GM19043 (cell line): Measurements from ENCODE around the gene TANC1.

Source experiments
- ATAC-seq: cut with Tn5 transposase; IDR thresholded peaks from one replicate; pipeline ENCODE4 v1.9.1; 2021; ENCODE audit warnings: low read depth; ENCODE audit not compliant: unreplicated experiment

Gene TANC1

DNA sequence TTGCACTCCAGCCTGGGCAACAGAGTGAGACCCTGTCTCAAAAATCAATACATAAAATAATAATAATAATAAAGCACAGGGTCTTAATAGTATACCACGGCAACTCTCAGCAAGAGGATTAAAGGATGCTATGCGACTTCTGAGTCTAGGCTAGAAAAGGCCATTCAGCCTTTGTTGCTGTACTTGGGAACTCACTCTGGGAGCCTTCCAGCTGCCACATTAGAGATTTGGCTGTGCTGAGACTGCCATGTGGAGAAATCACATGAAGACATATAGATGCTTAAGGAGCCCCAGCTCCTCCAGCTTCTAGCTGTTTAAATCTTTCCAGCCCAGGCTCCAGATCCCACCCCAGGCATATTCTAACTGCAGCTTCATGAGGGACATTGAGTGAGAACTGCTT, 8.2 kb upstream of the TANC1 start:
- no peak for ATAC-seq

- no peak for ATAC-seq
These were observed 6.4 kb upstream of the TANC1 start for GRCh38 chr2:158962074-158962473.

DNA sequence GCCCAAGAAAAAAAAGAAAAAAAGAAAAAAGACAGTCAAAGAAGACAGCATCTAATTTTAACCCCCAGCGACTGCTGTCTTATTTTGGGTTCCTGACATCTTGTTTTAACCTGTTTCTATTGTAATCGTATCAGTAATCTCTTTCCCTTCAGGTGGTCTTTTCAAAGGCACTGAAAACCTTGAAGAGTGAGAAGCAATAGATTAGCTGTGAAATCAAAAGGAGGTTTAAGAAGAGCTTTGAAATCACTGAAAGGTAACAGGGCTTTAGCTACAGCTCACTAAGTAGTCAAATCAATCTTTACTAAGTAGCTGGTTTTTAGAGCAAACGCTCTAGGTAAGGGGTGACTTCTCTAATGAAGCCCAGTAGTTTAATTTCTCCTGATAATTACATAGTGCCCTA, 5.4 kb upstream of the TANC1 start:
- ATAC-seq = no peak

GRCh38 chr2:158965107-158965506, 3.3 kb upstream of the TANC1 start:
- no peak for ATAC-seq

GRCh38 chr2:158965641-158966040, 2.8 kb upstream of the TANC1 start:
- no peak for ATAC-seq

DNA sequence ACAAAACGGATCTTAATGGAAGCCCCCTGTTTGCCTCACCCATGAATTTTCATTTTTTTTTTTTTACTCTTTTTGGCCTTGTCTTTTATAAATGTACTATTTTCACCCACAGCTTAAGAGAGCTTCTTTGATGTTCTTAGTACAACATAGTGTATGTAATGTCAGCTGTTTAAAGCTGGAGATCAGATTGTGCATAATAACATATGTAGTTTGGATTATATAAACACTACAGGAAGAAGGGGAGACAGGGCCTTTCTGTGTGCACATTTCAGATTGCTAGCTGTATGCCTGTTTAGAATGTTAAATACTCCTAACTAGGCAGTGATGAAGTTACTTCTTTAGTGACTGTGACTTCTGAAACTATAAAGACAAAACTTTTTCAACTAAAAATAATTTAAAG, 2.1 kb upstream of the TANC1 start:
- no peak for ATAC-seq

DNA sequence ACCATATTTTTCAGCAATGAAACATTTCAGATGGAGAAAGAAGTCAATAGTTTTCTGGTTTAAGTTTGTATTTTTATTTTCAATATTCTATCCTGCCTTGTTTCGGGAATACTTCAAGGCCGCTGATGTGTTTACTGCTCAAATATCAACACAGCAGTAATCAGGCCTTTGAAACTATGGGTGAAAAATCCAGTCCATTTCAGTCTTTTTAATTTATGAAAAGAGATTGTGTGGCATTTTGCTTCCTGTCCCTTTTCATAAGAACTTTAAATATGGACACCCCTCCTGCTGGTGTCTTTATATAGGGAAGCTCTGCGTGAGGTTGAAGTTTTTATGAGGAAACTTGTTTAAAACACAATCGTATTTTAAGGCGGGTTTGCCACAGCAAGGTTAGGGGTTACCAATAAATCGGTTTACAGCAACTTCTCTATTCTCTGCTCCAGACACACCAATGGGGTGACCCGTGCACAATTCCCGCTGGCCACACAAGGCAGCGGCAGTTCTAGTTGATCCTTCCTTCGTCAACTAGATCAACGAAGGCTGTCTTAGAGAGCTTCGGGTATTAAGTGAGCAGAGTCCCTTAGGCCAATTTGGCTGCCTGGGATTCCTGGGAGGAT, 1.2 kb upstream of the TANC1 start:
- no peak for ATAC-seq

DNA sequence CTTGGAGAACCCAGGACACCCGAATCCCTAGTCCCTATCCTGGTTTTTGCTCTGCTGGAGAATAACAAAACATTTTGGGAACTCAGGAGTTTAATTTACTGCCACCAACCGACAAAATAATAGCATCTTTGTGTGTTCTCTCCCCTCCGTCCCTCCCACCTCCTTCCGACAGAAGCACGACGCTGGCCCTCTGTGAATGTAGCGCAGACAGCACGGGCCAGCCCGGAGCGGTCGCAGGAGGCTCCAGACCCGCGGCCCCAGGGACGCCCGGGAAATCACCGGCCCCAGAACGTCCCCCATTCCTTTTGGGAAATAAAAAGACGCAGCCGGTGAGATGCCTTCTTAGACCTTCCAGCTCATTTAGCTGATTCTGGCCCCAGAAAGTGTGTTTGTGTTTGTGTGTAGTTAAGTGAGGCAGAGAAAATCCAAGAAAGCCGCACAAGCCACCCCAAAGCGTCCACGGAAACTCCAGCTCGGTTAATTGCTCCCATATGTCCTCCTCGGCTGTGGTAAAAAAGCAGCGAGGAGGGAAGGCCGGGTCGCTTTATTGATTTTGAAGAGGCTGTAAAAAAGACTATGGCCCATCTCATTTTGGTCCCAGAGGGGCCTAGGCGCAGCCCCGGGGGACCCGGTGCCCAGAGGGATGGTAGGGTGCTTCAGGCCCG, 577 bp upstream of the TANC1 start:
- ATAC-seq = no peak

- no peak for ATAC-seq
These were observed 798 bp downstream of the TANC1 start for GRCh38 chr2:158969162-158969714.

DNA sequence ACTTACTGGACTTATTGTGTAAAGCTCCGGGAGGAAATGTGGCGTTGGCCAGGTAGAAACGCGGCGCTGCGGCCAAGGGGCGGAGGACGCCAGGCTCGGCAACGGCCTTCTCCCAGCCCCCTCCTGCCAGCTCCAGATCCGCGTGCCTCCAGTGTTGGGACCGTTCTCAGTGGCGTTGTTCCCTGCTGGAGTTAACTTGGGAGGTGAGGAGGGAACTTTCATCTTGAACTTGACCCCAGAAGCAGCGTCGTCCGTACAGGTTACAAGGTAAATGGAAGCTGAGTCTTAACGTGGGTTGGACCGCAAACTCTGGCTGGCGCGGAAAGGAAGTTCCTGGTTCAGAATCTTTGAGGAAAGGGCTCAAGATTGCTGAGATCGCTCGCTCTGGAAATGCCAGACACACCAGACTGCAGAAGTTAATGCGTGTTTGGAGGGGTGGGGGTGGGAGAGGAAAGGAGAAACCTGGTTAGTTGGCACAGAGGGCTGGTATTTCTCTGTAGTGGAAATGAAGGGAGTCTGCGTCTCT, 1.3 kb downstream of the TANC1 start:
- no peak for ATAC-seq

GRCh38 chr2:158970241-158970751, 1.9 kb downstream of the TANC1 start:
- no peak for ATAC-seq

- ATAC-seq = no peak
These were observed 4.9 kb downstream of the TANC1 start for GRCh38 chr2:158973116-158973956.

GRCh38 chr2:158975271-158975921, 7.0 kb downstream of the TANC1 start:
- no peak for ATAC-seq

- ATAC-seq = no peak
These were observed 11.3 kb downstream of the TANC1 start for GRCh38 chr2:158979772-158980171.

- ATAC-seq = no peak
These were observed 16.2 kb downstream of the TANC1 start for GRCh38 chr2:158984604-158985135.

DNA sequence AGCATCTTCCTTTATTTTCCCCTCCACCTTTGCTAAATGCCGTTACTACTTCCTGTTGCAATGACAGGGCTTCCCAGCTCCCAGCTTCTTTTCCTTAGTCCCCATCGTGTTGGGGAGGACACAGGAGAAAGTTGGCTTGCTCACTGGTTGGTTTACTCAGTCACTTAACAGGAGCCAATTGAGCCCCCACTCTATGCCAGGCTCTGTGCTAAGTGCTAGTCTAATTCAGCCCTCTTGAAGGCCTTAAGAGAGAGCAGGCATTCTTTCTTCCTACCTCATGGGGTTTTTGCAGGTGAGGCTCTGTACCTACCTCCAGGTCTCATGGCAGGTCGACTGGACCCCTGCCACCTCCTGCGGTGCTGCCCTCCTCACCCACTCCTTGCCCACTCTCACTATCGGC, 20.1 kb downstream of the TANC1 start:
- ATAC-seq = no peak

DNA sequence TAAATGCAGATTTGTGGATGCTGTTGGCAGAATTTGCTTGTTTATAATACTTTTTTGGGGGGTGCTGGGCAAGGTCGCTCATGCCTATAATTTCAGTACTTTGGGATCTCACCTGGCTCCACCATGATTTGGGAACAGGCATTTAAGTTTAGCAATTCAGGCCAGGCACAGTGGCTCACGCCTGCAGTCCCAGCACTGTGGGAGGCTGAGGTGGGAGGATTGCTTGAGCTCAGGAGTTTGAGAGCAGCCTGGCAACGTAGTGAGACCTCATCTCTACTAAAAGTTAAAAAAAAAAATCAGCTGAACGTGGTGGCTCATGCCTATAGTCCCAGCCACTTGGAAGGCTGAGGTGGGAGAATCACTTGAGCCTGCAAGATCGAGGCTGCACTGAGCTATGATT, 20.7 kb downstream of the TANC1 start:
- ATAC-seq = no peak

GRCh38 chr2:158990397-158991214, 22.2 kb downstream of the TANC1 start:
- no peak for ATAC-seq

DNA sequence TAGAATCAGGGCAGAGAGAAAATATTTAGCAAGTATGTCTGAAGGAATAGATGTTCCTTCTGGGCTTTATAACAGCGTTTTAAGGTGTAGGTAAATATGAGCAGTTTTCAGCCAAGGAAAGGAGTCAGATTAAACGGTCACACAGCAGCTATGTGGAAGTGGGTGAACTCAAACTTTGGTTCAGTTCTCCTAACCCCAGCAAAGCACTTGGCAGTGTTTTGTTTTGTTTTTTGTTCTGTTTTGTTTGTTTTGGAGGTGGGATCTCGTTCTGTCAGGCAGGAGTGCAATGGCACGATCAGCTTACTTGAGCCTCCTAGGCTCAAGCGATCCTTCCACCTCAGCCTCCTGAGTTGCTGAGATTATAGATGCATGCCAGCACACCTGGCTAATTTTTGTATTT, 24.6 kb downstream of the TANC1 start:
- no peak for ATAC-seq
